Measurements from ENCODE around the gene TNK2. TPM values are rescaled to one million over a fixed set of nuclear protein-coding genes. Genes with fewer than 3 reads are reported as not detected.
"Not testable (repeated sequence)": the region's sequence is repeated elsewhere in the genome, so short reads cannot be mapped to it uniquely, and the experiment has no call there.

Gene TNK2
- 100 to 1,000 TPM in 1 of 4 donors, 10 to 100 TPM in 3; 41.7 to 322 (median 77.6) TPM for total RNA-seq
- 10 to 100 TPM; 37.1 to 67.1 (median 52.2) TPM for polyA plus RNA-seq
- long read RNA-seq, donor 1, transcript TNK2-205 (4 exons, 3,377 nt), result major isoform, 5 of 10 reads
- long read RNA-seq, donor 1, partial matches to known transcripts, result 4 of 10 reads
- long read RNA-seq, donor 1, other reads (novel, unspliced or antisense), result 1 of 10 reads
- long read RNA-seq, donor 2, transcript TNK2-205 (4 exons, 3,377 nt), result major isoform, 45 of 89 reads
- long read RNA-seq, donor 2, partial matches to known transcripts, result 16 of 89 reads
- long read RNA-seq, donor 2, other reads (novel, unspliced or antisense), result 28 of 89 reads

GRCh38 chr3:195907934-195908693 lies at the start of gene TNK2:
Gene TNK2, minus strand, starts transcription at chr3:195908551. Its CDS starts 19,963 bp downstream, at chr3:195888588.
- peak within 1 kb of the TSS; percentile 73 for H3K4me3 ChIP-seq
- H3K9me3 ChIP-seq, result no peaks in the 10 kb centered on the region
- H3K27ac ChIP-seq, result peak within 1 kb of the TSS; percentile 93
- H3K27me3 ChIP-seq (ENCODE audit: insufficient read depth in 3 of 3, low read length in 2 of 3), result no peaks in the 10 kb centered on the region
- DNase-seq (peak; percentile 76 to 94), ATAC-seq (peak; percentile 62 to 76 (median 72))
- intact Hi-C loops (cut with DNase I), result no loop called here
- no peaks in the 10 kb centered on the region for H3K36me3 ChIP-seq (ENCODE audit: insufficient read depth in 1 of 2, low read depth in 1 of 2)
- peaks cover 12% of the 10 kb centered on the region for H3K4me1 ChIP-seq
- WGBS, 3 donors, result 4 to 8% (median 4%) methylated on average over 27 to 35 of the region's 35 CpGs
- TF ChIP-seq, protein P1, sequence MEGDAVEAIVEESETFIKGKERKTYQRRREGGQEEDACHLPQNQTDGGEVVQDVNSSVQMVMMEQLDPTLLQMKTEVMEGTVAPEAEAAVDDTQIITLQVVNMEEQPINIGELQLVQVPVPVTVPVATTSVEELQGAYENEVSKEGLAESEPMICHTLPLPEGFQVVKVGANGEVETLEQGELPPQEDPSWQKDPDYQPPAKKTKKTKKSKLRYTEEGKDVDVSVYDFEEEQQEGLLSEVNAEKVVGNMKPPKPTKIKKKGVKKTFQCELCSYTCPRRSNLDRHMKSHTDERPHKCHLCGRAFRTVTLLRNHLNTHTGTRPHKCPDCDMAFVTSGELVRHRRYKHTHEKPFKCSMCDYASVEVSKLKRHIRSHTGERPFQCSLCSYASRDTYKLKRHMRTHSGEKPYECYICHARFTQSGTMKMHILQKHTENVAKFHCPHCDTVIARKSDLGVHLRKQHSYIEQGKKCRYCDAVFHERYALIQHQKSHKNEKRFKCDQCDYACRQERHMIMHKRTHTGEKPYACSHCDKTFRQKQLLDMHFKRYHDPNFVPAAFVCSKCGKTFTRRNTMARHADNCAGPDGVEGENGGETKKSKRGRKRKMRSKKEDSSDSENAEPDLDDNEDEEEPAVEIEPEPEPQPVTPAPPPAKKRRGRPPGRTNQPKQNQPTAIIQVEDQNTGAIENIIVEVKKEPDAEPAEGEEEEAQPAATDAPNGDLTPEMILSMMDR (IDR thresholded peaks at IDR 0.05), result no peak

GRCh38 chr3:195956577-195956976 lies 48.2 kb upstream of the TNK2 start:
- no peak for ATAC-seq
- Histone ChIP-seq H3K9me3 (no peaks in the 10 kb centered on the region), H3K4me1 (peaks cover 3% of the 10 kb centered on the region), H3K36me3 (ENCODE audit: insufficient read depth in 1 of 2, low read depth in 1 of 2) (peaks cover 0 to 12% of the 10 kb centered on the region in 2 donors), H3K27me3 (ENCODE audit: insufficient read depth in 3 of 3, low read length in 2 of 3) (no peaks in the 10 kb centered on the region), H3K4me3 (no peak overlapping the region), H3K27ac (no peak overlapping the region)
- 92 to 99% (median 95%) methylated on average over 7 of the region's 7 CpGs for WGBS, 3 donors
- DNase-seq, result no peak
- intact Hi-C loops (cut with DNase I), result no loop called here
- TF ChIP-seq, protein P1 (IDR thresholded peaks at IDR 0.05), result no peak

DNA sequence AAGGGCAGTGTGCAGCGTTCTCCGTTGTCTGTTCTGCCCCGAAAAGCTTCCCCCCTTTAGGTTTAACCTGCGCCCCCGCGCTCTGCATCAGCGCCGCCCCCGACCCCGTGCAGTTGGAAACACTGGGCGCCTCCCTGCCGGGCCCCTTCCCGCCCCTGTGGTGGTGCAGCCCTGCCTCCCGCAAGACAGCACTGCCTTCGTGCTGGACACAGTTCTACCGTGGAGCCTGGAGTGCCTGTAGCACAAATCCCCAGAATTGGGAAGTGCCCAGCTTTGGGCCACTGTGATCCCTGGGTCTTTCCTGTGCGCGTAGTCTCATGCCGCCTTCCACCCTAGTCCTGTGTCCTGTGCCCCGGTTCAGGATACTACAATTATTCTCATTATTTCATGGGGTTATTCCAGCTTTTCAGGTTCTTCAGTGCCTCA lies 47.1 kb upstream of the TNK2 start:
- H3K9me3 ChIP-seq; DNase-seq; H3K4me1 ChIP-seq; H3K27me3 ChIP-seq (ENCODE audit: insufficient read depth in 3 of 3, low read length in 2 of 3); intact Hi-C loops (cut with DNase I); H3K27ac ChIP-seq: not testable (repeated sequence)
- 54 to 59% (median 57%) methylated on average over 20 of the region's 20 CpGs for WGBS, 3 donors
- peaks cover 0 to 12% of the 10 kb centered on the region in 2 donors for H3K36me3 ChIP-seq (ENCODE audit: insufficient read depth in 1 of 2, low read depth in 1 of 2)
- peak overlapping the region; percentile 63 for H3K4me3 ChIP-seq
- peak in 1 of 4 donors; percentile 7 for ATAC-seq

DNA sequence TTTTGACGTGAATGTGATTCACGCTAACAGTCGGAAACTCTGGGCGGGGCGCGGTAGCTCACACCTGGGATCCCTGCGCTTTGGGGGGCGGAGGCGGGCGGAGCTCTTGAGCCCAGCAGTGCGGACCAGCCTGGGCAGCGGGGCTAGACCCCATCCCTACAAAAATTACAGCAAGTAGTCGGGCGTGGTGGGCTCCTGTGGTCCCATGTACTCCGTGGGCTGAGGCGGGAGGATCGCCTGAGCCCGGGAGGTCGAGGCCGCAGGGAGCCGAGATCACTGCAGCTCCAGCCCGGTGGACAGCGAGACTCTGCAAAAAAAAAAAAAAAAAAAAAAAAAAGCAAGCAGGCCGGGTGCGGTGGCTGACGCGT lies 46.4 kb upstream of the TNK2 start:
- peak overlapping the region; percentile 63 for H3K4me3 ChIP-seq
- H3K27ac ChIP-seq, result peak overlapping the region; percentile 66
- peaks cover 0 to 12% of the 10 kb centered on the region in 2 donors for H3K36me3 ChIP-seq (ENCODE audit: insufficient read depth in 1 of 2, low read depth in 1 of 2)
- H3K27me3 ChIP-seq (ENCODE audit: insufficient read depth in 3 of 3, low read length in 2 of 3); intact Hi-C loops (cut with DNase I); H3K4me1 ChIP-seq; DNase-seq; H3K9me3 ChIP-seq: not testable (repeated sequence)
- peak; percentile 41 to 68 (median 48) for ATAC-seq
- 0 to 1% (median 1%) methylated on average over 8 to 17 of the region's 27 CpGs for WGBS, 3 donors

GRCh38 chr3:195954052-195954751 lies 45.9 kb upstream of the TNK2 start:
- Histone ChIP-seq H3K4me3 (peak overlapping the region; percentile 63), H3K27ac (peak overlapping the region; percentile 66)
- WGBS, 3 donors, result 0 to 2% (median 0%) methylated on average over 10 to 47 of the region's 84 CpGs
- intact Hi-C loops (cut with DNase I); H3K4me1 ChIP-seq; H3K36me3 ChIP-seq (ENCODE audit: insufficient read depth in 1 of 2, low read depth in 1 of 2); H3K27me3 ChIP-seq (ENCODE audit: insufficient read depth in 3 of 3, low read length in 2 of 3); H3K9me3 ChIP-seq: not testable (repeated sequence)
- DNase-seq (peak in 1 of 2 donors; percentile 89), ATAC-seq (peak; percentile 92 to 100 (median 99))

GRCh38 chr3:195952590-195952989 lies 44.2 kb upstream of the TNK2 start:
- intact Hi-C loops (cut with DNase I); DNase-seq; H3K4me3 ChIP-seq; H3K27ac ChIP-seq; H3K9me3 ChIP-seq; H3K27me3 ChIP-seq (ENCODE audit: insufficient read depth in 3 of 3, low read length in 2 of 3); H3K4me1 ChIP-seq; H3K36me3 ChIP-seq (ENCODE audit: insufficient read depth in 1 of 2, low read depth in 1 of 2); ATAC-seq: not testable (repeated sequence)
- WGBS, 3 donors, result 81 to 88% (median 82%) methylated on average over 8 of the region's 10 CpGs

DNA sequence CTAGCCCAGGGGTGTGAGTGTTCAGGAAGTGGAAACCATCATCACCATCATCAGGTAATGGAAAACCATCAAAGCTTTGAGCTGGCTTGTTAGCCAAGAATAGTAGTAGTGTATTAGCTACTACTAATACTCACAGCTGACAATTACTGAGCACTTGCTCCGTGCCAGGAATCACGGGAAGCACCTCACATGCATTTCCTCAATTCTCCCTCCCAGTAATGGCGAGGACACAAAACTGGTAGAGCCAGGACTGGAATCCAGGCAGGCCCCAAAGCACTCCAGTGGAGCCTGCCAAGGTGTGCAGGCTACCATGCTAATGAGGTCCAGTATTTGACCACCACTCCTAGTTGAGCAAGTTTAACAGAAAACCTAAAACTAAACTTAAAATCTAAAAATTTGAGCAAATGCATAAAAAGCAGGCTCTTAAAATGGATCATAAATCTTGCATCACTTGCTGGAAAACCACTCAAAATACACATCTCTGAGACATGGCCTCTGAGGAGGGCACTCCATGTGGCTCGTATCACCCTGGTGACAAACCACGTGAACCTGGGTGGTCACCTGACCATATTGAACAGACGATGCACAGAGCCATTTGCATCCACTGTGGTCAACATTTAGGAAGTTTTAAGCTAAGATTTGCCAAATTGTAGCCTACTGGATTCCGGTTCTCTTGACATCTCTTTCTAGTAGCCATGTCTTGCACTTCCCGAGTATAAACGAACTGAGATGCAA lies 43.3 kb upstream of the TNK2 start:
- H3K27ac ChIP-seq; H3K9me3 ChIP-seq; H3K36me3 ChIP-seq (ENCODE audit: insufficient read depth in 1 of 2, low read depth in 1 of 2); intact Hi-C loops (cut with DNase I); H3K27me3 ChIP-seq (ENCODE audit: insufficient read depth in 3 of 3, low read length in 2 of 3); DNase-seq; H3K4me1 ChIP-seq; H3K4me3 ChIP-seq; ATAC-seq: not testable (repeated sequence)
- 69 to 82% (median 80%) methylated on average over 8 to 9 of the region's 9 CpGs for WGBS, 3 donors

- DNase-seq; H3K9me3 ChIP-seq; H3K4me3 ChIP-seq; H3K27ac ChIP-seq; H3K27me3 ChIP-seq (ENCODE audit: insufficient read depth in 3 of 3, low read length in 2 of 3); ATAC-seq; H3K4me1 ChIP-seq; H3K36me3 ChIP-seq (ENCODE audit: insufficient read depth in 1 of 2, low read depth in 1 of 2); intact Hi-C loops (cut with DNase I): not testable (repeated sequence)
- WGBS, 3 donors, result 85 to 90% (median 89%) methylated on average over 10 of the region's 13 CpGs
These were observed 42.4 kb upstream of the TNK2 start for GRCh38 chr3:195950731-195951130.

Measured in psoas muscle (tissue), 8 donors.